KMS-11 (cell line): ENCODE results near the gene GPHN.

Source experiments
- H2AFZ ChIP-seq: fragments of 200-600 bp; sonication (generic); 2 replicates; pipeline ENCODE4 v1.6.1; 2016; ENCODE audit warnings: antibody characterized with exemption, mixed run types, low read depth
- H3K27ac ChIP-seq: fragments of 200-600 bp; sonication (generic); 2 replicates; pipeline ENCODE4 v1.6.1; 2016; ENCODE audit warnings: mild to moderate bottlenecking, mixed run types
- H3K27me3 ChIP-seq: fragments of 200-600 bp; sonication (generic); 2 replicates; pipeline ENCODE4 v1.6.1; 2017; ENCODE audit warnings: mild to moderate bottlenecking, low read depth, mixed run types, moderate library complexity; ENCODE audit not compliant: insufficient read depth
- H3K36me3 ChIP-seq: fragments of 200-600 bp; sonication (generic); 2 replicates; pipeline ENCODE4 v1.6.1; 2017; ENCODE audit warnings: mild to moderate bottlenecking, mixed run types; ENCODE audit not compliant: insufficient read depth
- H3K4me1 ChIP-seq: fragments of 200-600 bp; sonication (generic); 2 replicates; pipeline ENCODE4 v1.6.1; 2016; ENCODE audit warnings: mild to moderate bottlenecking, low read depth, mixed run types; ENCODE audit not compliant: poor library complexity, severe bottlenecking
- H3K4me2 ChIP-seq: fragments of 200-600 bp; sonication (generic); 2 replicates; pipeline ENCODE4 v1.7.0; 2016; ENCODE audit warnings: mild to moderate bottlenecking, mixed run types
- H3K4me3 ChIP-seq: fragments of 200-600 bp; sonication (generic); IDR thresholded peaks from 2 replicates; pipeline ENCODE4 v1.6.1; 2017; ENCODE audit warnings: low read depth, low read length, mixed read lengths; ENCODE audit not compliant: insufficient read depth
- H3K79me2 ChIP-seq: fragments of 200-600 bp; sonication (generic); 2 replicates; pipeline ENCODE4 v1.6.1; 2016; ENCODE audit warnings: low read depth, mixed run types; ENCODE audit not compliant: insufficient read depth
- H3K9ac ChIP-seq: fragments of 200-600 bp; sonication (generic); 2 replicates; pipeline ENCODE4 v1.6.1; 2016; ENCODE audit warnings: mild to moderate bottlenecking, mixed run types
- H4K20me1 ChIP-seq: fragments of 200-600 bp; sonication (generic); 2 replicates; pipeline ENCODE4 v1.6.1; 2016; ENCODE audit warnings: mild to moderate bottlenecking, mixed run types; ENCODE audit not compliant: insufficient read depth
- CTCF ChIP-seq: fragments of 200-600 bp; sonication (generic); conservative IDR thresholded peaks from 2 replicates; pipeline ENCODE4 v1.6.1; 2017; ENCODE audit warnings: low read depth, mild to moderate bottlenecking, antibody characterized with exemption, low read length, moderate library complexity, mixed read lengths

Gene GPHN

DNA sequence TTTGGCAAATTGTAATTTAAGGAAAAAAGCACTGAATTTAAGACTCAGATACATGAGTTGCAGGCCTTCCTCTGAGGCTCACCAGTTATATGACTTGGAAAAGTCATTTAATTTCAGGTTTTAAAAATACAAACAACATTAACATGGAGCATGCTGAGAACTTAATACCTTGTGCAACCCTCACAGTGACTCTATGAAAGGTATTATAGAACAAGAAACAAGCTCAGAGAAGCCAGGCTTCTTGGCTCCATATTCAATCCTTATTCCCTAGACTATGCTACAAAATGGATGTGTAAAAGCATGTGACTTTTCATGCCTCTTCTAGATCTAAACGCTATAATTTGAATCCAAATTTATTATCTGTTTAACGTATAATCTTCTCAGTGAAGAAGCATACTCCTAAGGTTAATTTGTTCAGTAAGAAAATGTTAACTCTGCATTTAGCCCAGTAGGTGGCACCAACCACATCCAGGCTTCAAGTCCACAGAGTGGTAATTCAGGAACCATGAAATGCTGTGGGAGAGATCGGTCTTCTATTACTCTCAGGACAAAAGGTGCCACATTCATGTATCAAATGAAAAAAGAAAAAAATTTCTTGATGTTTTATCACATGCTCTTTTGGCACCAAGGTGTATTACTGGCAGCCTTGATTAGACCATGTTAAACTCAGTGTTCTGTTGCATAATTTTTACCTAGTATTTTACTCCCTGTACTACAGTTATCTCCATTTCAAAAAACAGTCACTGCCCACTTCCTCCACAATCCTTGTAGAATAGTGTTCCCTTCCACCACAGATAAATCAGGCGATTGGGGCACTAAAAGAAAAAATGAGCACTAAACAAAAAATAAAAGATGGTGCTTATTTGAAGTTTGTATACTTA, 12.5 kb upstream of the GPHN start:
- Histone ChIP-seq H3K27me3 (no peaks in the 10 kb centered on the region), H3K79me2 (no peaks in the 10 kb centered on the region), H2AFZ (no peak overlapping the region), H3K27ac (no peak overlapping the region), H3K4me2 (no peak overlapping the region), H3K4me3 (no peak overlapping the region), H3K4me1 (peaks cover 4% of the 10 kb centered on the region), H3K36me3 (no peaks in the 10 kb centered on the region), H3K9ac (no peak overlapping the region), H4K20me1 (no peaks in the 10 kb centered on the region)
- peak; percentile 72 for TF ChIP-seq CTCF

DNA sequence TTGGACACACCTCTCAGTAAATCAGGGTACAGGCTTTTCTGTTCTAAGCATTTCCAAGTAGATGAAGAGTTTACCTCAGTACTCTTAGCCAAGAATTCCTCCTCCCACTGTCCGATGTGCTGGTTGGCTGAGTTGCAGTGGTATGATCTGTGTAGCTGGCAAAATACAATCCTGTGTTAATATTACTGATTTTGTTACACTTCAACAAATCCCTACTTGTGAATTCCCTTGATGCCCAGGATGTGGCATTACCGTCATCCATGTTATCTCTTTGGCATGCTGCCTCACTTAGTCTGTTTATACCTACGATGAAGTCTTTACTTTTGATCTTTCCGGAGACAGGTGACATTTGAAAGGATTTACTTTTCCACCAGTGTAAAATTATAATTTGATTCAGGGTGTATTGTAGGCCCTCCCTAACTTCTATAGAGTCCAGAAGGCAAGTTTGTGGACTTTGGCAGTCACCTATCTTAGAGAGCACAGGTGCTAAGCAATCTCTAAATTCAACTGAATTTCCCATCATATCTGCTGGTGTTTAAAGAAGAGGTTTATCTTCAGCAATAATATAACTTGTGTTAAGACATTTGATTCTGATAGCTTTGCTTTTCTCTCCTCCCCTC, 11.6 kb upstream of the GPHN start:
- TF ChIP-seq CTCF: no peak
- Histone ChIP-seq H3K9ac (no peak overlapping the region), H3K27ac (no peak overlapping the region), H3K36me3 (no peaks in the 10 kb centered on the region), H3K4me2 (no peak overlapping the region), H3K4me3 (no peak overlapping the region), H4K20me1 (no peaks in the 10 kb centered on the region), H2AFZ (no peak overlapping the region), H3K79me2 (no peaks in the 10 kb centered on the region), H3K27me3 (no peaks in the 10 kb centered on the region), H3K4me1 (peaks cover 4% of the 10 kb centered on the region)

DNA sequence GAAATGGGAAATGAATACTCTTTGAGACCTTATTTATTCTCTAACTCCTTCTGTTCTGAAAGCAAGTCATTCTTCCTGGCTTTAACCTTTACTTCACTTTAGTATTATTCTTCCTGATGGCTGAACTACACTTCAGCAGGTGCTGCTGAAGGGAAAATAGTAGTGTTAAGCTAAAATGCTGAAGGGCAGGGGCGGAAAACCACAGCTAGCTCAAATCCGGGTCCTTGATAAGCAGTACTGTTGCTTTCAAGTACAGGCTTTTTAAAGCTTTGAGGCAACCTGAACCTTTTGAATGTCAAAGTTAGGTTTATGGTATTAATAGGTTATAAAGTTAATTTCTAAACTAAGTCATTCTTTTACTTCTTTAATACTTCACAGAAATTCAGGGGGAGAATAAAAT, 11.0 kb upstream of the GPHN start:
- H3K9ac ChIP-seq: no peak overlapping the region
- H3K4me2 ChIP-seq: no peak overlapping the region
- H4K20me1 ChIP-seq: no peaks in the 10 kb centered on the region
- no peaks in the 10 kb centered on the region for H3K79me2 ChIP-seq
- H3K27ac ChIP-seq: no peak overlapping the region
- H3K36me3 ChIP-seq: no peaks in the 10 kb centered on the region
- H3K4me1 ChIP-seq: peaks cover 4% of the 10 kb centered on the region
- H3K27me3 ChIP-seq: no peaks in the 10 kb centered on the region
- H3K4me3 ChIP-seq: no peak overlapping the region
- H2AFZ ChIP-seq: no peak overlapping the region
- TF ChIP-seq CTCF: no peak

DNA sequence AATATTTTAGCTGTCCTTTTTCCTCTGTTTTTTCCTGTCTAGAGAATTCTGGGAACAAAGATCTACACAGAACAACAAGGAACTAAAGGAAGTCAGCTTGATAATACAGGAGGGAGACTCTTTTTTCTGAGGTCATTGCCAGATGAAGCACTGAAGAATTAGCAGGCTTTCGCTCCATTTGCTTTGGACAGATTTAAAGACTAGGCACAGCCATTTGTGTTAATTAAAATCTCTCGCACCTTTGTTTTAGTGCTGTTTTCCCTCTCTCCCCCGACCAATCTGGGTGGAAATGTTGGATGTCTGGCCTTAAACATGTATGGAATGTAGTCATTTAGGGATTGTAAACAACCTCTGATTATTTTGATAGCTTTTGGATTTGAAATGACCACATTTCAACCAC, 9.6 kb upstream of the GPHN start:
- Histone ChIP-seq H3K4me2 (no peak overlapping the region), H3K27ac (no peak overlapping the region), H3K27me3 (no peaks in the 10 kb centered on the region), H3K79me2 (no peaks in the 10 kb centered on the region), H3K36me3 (no peaks in the 10 kb centered on the region), H3K9ac (no peak overlapping the region), H4K20me1 (no peaks in the 10 kb centered on the region), H2AFZ (no peak overlapping the region), H3K4me1 (peaks cover 4% of the 10 kb centered on the region), H3K4me3 (no peak overlapping the region)
- no peak for TF ChIP-seq CTCF
